A549 (cell line): ENCODE data around the gene RPTOR. TPM values are rescaled to one million over a fixed set of nuclear protein-coding genes. Genes with fewer than 3 reads are reported as not detected.

Experiments used
- ATAC-seq, 2 experiments: fragments of 200-7000 bp in 1 of 2; fragments of >200 bp in 1 of 2; cut with Nextera tagmentation in 1 of 2; cut with Tn5 transposase in 1 of 2; 3 replicates each; pipeline versions ENCODE4 v1.8.0 to v1.9.1; 2018 to 2020; ENCODE audit warnings: mild to moderate bottlenecking in 1 of 2, moderate library complexity in 1 of 2
- CTCF ChIA-PET: fragments of 300-600 bp; sonication (Branson Sonifier 250); formaldehyde crosslinking; extraction: SDS; loops from one replicate; lab custom pipeline; 2021; ENCODE audit warnings: antibody characterized with exemption, inconsistent platforms; lab: Yijun Ruan, JAX
- POLR2A ChIA-PET: fragments of 350-600 bp; formaldehyde crosslinking; extraction: SDS; loops from one replicate; lab custom pipeline; 2021; ENCODE audit warnings: antibody characterized with exemption, inconsistent platforms; lab: Yijun Ruan, JAX
- DNase-seq, 2 experiments: peaks; one replicate each; pipeline versions ENCODE4 v3.0.0 to v3.0.0-alpha.2; 2011 to 2016; ENCODE audit warnings: low read depth in 1 of 2, low spot score in 1 of 2
- FAIRE-seq: peaks from 2 replicates; lab custom pipeline; 2011; peaks lifted over from hg19 to GRCh38; lab: Jason Lieb, UNC
- H3K27ac ChIP-seq, 2 experiments: fragments of >200 bp; sonication (Bioruptor Twin); formaldehyde crosslinking; 3 replicates each; pipeline ENCODE4 v1.5.1; 2016 to 2017
- H3K4me1 ChIP-seq: fragments of >200 bp; sonication (Bioruptor Twin); formaldehyde crosslinking; 3 replicates; pipeline ENCODE4 v1.6.1; 2016
- H3K4me2 ChIP-seq: fragments of >200 bp; sonication (Bioruptor Twin); formaldehyde crosslinking; 3 replicates; pipeline ENCODE4 v1.6.1; 2016
- H3K4me3 ChIP-seq: fragments of >200 bp; sonication (Bioruptor Twin); formaldehyde crosslinking; 3 replicates; pipeline ENCODE4 v1.5.1; 2016
- H3K9me3 ChIP-seq: fragments of >200 bp; sonication (Bioruptor Twin); formaldehyde crosslinking; 3 replicates; pipeline ENCODE4 v1.6.1; 2016
- BCL3 ChIP-seq: fragments of >200 bp; sonication (Bioruptor Twin); formaldehyde crosslinking; IDR thresholded peaks from 3 replicates; pipeline ENCODE4 v1.6.1; 2016
- BHLHE40 ChIP-seq: IDR thresholded peaks from 2 replicates; pipeline ENCODE4 v1.6.1; 2012; ENCODE audit warnings: low read depth, low read length, inconsistent platforms
- CBX2 ChIP-seq: fragments of 200-600 bp; sonication (generic); IDR thresholded peaks from 2 replicates; pipeline ENCODE4 v1.6.1; 2016; ENCODE audit warnings: low read depth, mild to moderate bottlenecking, borderline replicate concordance
- CEBPB ChIP-seq, 2 experiments: fragments of >200 bp in 1 of 2; sonication (Bioruptor Twin) in 1 of 2; formaldehyde crosslinking in 1 of 2; IDR thresholded peaks; 2 replicates each; pipeline ENCODE4 v1.6.1; 2012 to 2016
- E2F6 ChIP-seq: IDR thresholded peaks from 2 replicates; pipeline ENCODE4 v1.6.1; 2012; ENCODE audit warnings: low read depth, borderline replicate concordance
- ESRRA ChIP-seq: fragments of 150-350 bp; IDR thresholded peaks from 2 replicates; pipeline ENCODE4 v1.6.1; 2014; ENCODE audit warnings: mild to moderate bottlenecking, low read length, borderline replicate concordance
- FOXS1 ChIP-seq: fragments of 250-450 bp; sonication (Bioruptor Pico); IDR thresholded peaks from 2 replicates; pipeline ENCODE4 v1.5.0; 2020; ENCODE audit warnings: mild to moderate bottlenecking, moderate library complexity
- GATA3 ChIP-seq: IDR thresholded peaks from 2 replicates; pipeline ENCODE4 v1.6.1; 2012; ENCODE audit warnings: borderline replicate concordance
- HDAC2 ChIP-seq: fragments of 200-600 bp; sonication (generic); IDR thresholded peaks from 2 replicates; pipeline ENCODE4 v1.6.1; 2016
- HOXB13 ChIP-seq: fragments of 250-450 bp; sonication (Bioruptor Pico); IDR thresholded peaks from 2 replicates; pipeline ENCODE4 v1.5.0; 2020; ENCODE audit warnings: low read depth, mild to moderate bottlenecking, moderate library complexity
- HOXB5 ChIP-seq: fragments of 250-450 bp; sonication (Bioruptor Pico); IDR thresholded peaks from 2 replicates; pipeline ENCODE4 v1.5.0; 2020; ENCODE audit warnings: mild to moderate bottlenecking, moderate library complexity
- KDM5A ChIP-seq: fragments of 200-600 bp; sonication (generic); IDR thresholded peaks from 2 replicates; pipeline ENCODE4 v1.6.1; 2016; ENCODE audit warnings: antibody characterized with exemption, mild to moderate bottlenecking
- MAFK ChIP-seq: fragments of 450-650 bp; IDR thresholded peaks from 2 replicates; pipeline ENCODE4 v1.6.1; 2014; ENCODE audit not compliant: partially characterized antibody
- MAX ChIP-seq: IDR thresholded peaks from 2 replicates; pipeline ENCODE4 v1.6.1; 2012
- MAZ ChIP-seq: fragments of 150-350 bp; IDR thresholded peaks from 2 replicates; pipeline ENCODE4 v1.6.1; 2014; ENCODE audit warnings: antibody characterized with exemption, low read depth, low read length, borderline replicate concordance
- PBX3 ChIP-seq: IDR thresholded peaks from 2 replicates; pipeline ENCODE4 v1.6.1; 2012
- PHF8 ChIP-seq: fragments of 200-600 bp; sonication (generic); IDR thresholded peaks from 2 replicates; pipeline ENCODE4 v1.6.1; 2016; ENCODE audit warnings: low read depth, mild to moderate bottlenecking, antibody characterized with exemption, moderate library complexity, borderline replicate concordance
- POLR2A ChIP-seq: IDR thresholded peaks from 2 replicates; pipeline ENCODE4 v1.6.1; 2012; ENCODE audit warnings: mild to moderate bottlenecking, low read length
- RARB ChIP-seq: fragments of 250-450 bp; sonication (Bioruptor Pico); IDR thresholded peaks from 2 replicates; pipeline ENCODE4 v1.8.0; 2021; ENCODE audit warnings: mild to moderate bottlenecking, moderate library complexity
- REST ChIP-seq: fragments of 200-600 bp; sonication (generic); IDR thresholded peaks from 2 replicates; pipeline ENCODE4 v1.6.1; 2016; ENCODE audit warnings: antibody characterized with exemption, mild to moderate bottlenecking, moderate library complexity
- SMC3 ChIP-seq: fragments of >200 bp; sonication (Bioruptor Twin); formaldehyde crosslinking; IDR thresholded peaks from 3 replicates; pipeline ENCODE4 v1.6.1; 2018; ENCODE audit warnings: inconsistent platforms
- SREBF2 ChIP-seq: fragments of 450-650 bp; IDR thresholded peaks from 2 replicates; pipeline ENCODE4 v1.6.1; 2014; ENCODE audit warnings: mild to moderate bottlenecking, moderate library complexity
- TFCP2L1 ChIP-seq: fragments of 250-450 bp; sonication (Bioruptor Pico); IDR thresholded peaks from 2 replicates; pipeline ENCODE4 v1.5.0; 2021; ENCODE audit warnings: mild to moderate bottlenecking
- TP53 ChIP-seq: fragments of 250-450 bp; sonication (Bioruptor Pico); IDR thresholded peaks from 2 replicates; pipeline ENCODE4 v1.5.0; 2021; ENCODE audit warnings: mild to moderate bottlenecking, moderate library complexity
- ZC3H11A ChIP-seq: fragments of 450-650 bp; IDR thresholded peaks from 2 replicates; pipeline ENCODE4 v1.6.1; 2014; ENCODE audit warnings: antibody characterized with exemption, mild to moderate bottlenecking
- ZFP36 ChIP-seq: fragments of 450-650 bp; IDR thresholded peaks from 2 replicates; pipeline ENCODE4 v1.6.1; 2014; ENCODE audit warnings: borderline replicate concordance; ENCODE audit not compliant: partially characterized antibody
- ZNF302 ChIP-seq: fragments of 250-450 bp; sonication (Bioruptor Pico); IDR thresholded peaks from 2 replicates; pipeline ENCODE4 v1.9.0; 2021; ENCODE audit warnings: inconsistent platforms, mild to moderate bottlenecking, moderate library complexity
- ZSCAN20 ChIP-seq: fragments of 250-450 bp; sonication (Bioruptor Pico); IDR thresholded peaks from 2 replicates; pipeline ENCODE4 v1.8.0; 2022; ENCODE audit warnings: mild to moderate bottlenecking, moderate library complexity
- WGBS: methylation state at CpG from one replicate; pipeline ENCODE4 v1.1.6; 2017; ENCODE audit errors: missing lambda C conversion rate; 5-methylcytosine and 5-hydroxymethylcytosine counted together
- polyA plus RNA-seq, 4 experiments: library from polyadenylated mRNA; depleted of rRNA in 3 of 4; stranded (reverse); fragments of >200 nt; fragmentation: RNase III in 1 of 4; extraction: RNeasy Plus Mini Kit Qiagen cat#74134 plus additional on column Dnase treatment in 1 of 4; gene quantifications; 2 replicates in 3 of 4; 3 replicates in 1 of 4; pipeline ENCODE4 v1.2.3, GENCODE V29; 2011 to 2017

The RPTOR gene
- polyA plus RNA-seq, 2 of the 4 experiments (the other 2 are of a cell fraction) = 10.8 to 27.1 TPM

GRCh38 chr17:80667462-80668277 lies 123.0 kb downstream of the RPTOR start (continued):
- no peak for TF ChIP-seq TP53 (CRISPR knock-in tag)
- TF ChIP-seq HOXB5 (CRISPR knock-in tag) = no peak
- no peak for TF ChIP-seq CEBPB (IDR thresholded peaks at IDR 0.05)
- no peak for TF ChIP-seq ZFP36
- no peak for TF ChIP-seq CBX2

GRCh38 chr17:80668375-80669148 lies 123.9 kb downstream of the RPTOR start:
- 95% methylated on average over 20 of the region's 20 CpGs for WGBS
- CTCF ChIA-PET = no interaction called here
- no peak for ATAC-seq
- no peaks in the 10 kb centered on the region for H3K9me3 ChIP-seq
- no peak for FAIRE-seq
- DNase-seq = no peak
- H3K27ac ChIP-seq = no peak overlapping the region
- no peaks in the 10 kb centered on the region for H3K4me1 ChIP-seq
- H3K4me2 ChIP-seq = no peak overlapping the region
- TF ChIP-seq MAZ (no peak), MAX (no peak), HDAC2 (no peak), PHF8 (no peak), TFCP2L1 (no peak), MAFK (peak; percentile 67)
- POLR2A ChIA-PET = no interaction called here
- no peak overlapping the region for H3K4me3 ChIP-seq

GRCh38 chr17:80671039-80671824 lies 126.6 kb downstream of the RPTOR start:
- no peak for FAIRE-seq
- Histone ChIP-seq H3K4me3 (no peak overlapping the region), H3K27ac (no peak overlapping the region), H3K9me3 (no peaks in the 10 kb centered on the region), H3K4me2 (no peak overlapping the region), H3K4me1 (no peaks in the 10 kb centered on the region)
- WGBS = 91% methylated on average over 14 of the region's 14 CpGs
- CTCF ChIA-PET = no interaction called here
- no peak for DNase-seq
- POLR2A ChIA-PET = no interaction called here
- ATAC-seq = no peak
- no peak for TF ChIP-seq KDM5A
- no peak for TF ChIP-seq ZC3H11A
- no peak for TF ChIP-seq SREBF2
- TF ChIP-seq RARB = no peak
- no peak for TF ChIP-seq ZFP36
- TF ChIP-seq GATA3 = no peak
- TF ChIP-seq ZSCAN20 = no peak
- no peak for TF ChIP-seq REST
- no peak for TF ChIP-seq ESRRA
- no peak for TF ChIP-seq SMC3
- TF ChIP-seq ZNF302 (CRISPR knock-in tag) = no peak
- no peak for TF ChIP-seq E2F6
- no peak for TF ChIP-seq BCL3
- no peak for TF ChIP-seq PBX3
- TF ChIP-seq FOXS1 (CRISPR knock-in tag) = no peak
- no peak for TF ChIP-seq BHLHE40
- TF ChIP-seq POLR2A = no peak
- TF ChIP-seq HOXB13 (CRISPR knock-in tag) = no peak
